IMR-90 (cell line): ENCODE measurements around the gene ESRRB. TPM values are rescaled to one million over a fixed set of nuclear protein-coding genes. Genes with fewer than 3 reads are reported as not detected.

ENCODE experiments used
- ATAC-seq: fragments of 200-7000 bp; cut with Tn5 transposase; 2 replicates; pipeline ENCODE4 v1.9.1; 2020; ENCODE audit warnings: low read depth, mild to moderate bottlenecking, moderate library complexity
- BruUV-seq: library from RNA; stranded (reverse); fragments of 400-500 nt; replicated peaks from 2 replicates; lab custom pipeline; 2021; lab: Mats Ljungman, UMichigan
- CTCF ChIA-PET: fragments of 300-600 bp; formaldehyde crosslinking; extraction: SDS; loops from one replicate; lab custom pipeline; 2021; ENCODE audit warnings: antibody characterized with exemption; lab: Yijun Ruan, JAX
- POLR2A ChIA-PET: fragments of 300-600 bp; sonication (Branson Sonifier 250); formaldehyde crosslinking; loops from one replicate; lab custom pipeline; 2022; ENCODE audit warnings: antibody characterized with exemption; ENCODE audit not compliant: unreplicated experiment; lab: Charles Lee
- DNase-seq: peaks from one replicate; pipeline ENCODE4 v3.0.0; 2013
- H2AFZ ChIP-seq: replicated peaks from 2 replicates; pipeline ENCODE3; 2013; ENCODE audit warnings: low read length, mild to moderate bottlenecking; ENCODE audit not compliant: poor library complexity
- H2AK5ac ChIP-seq: 2 replicates; pipeline ENCODE4 v1.6.1; 2013; ENCODE audit warnings: low read depth, low read length, inconsistent platforms
- H2AK9ac ChIP-seq: replicated peaks from 2 replicates; pipeline ENCODE3; 2013; ENCODE audit warnings: mild to moderate bottlenecking, low read depth, low read length, moderate library complexity; ENCODE audit not compliant: poor library complexity
- H2BK120ac ChIP-seq: 2 replicates; pipeline ENCODE4 v1.6.1; 2013; ENCODE audit warnings: low read depth, low read length, inconsistent platforms
- H2BK15ac ChIP-seq: 3 replicates; pipeline ENCODE4 v1.6.1; 2013; ENCODE audit warnings: low read depth, low read length, inconsistent platforms
- H2BK20ac ChIP-seq: 2 replicates; pipeline ENCODE4 v1.6.1; 2013; ENCODE audit warnings: low read depth, mild to moderate bottlenecking, inconsistent platforms, low read length, moderate library complexity
- H2BK5ac ChIP-seq: 2 replicates; pipeline ENCODE4 v1.6.1; 2013; ENCODE audit warnings: mild to moderate bottlenecking, low read depth, low read length, inconsistent platforms; ENCODE audit not compliant: poor library complexity, severe bottlenecking
- H3K14ac ChIP-seq: replicated peaks from 2 replicates; pipeline ENCODE4 v1.6.1; 2013; ENCODE audit warnings: low read depth, low read length, inconsistent platforms
- H3K18ac ChIP-seq: 2 replicates; pipeline ENCODE4 v1.6.1; 2013; ENCODE audit warnings: low read depth, low read length, control low read depth
- H3K23ac ChIP-seq: 2 replicates; pipeline ENCODE4 v1.6.1; 2013; ENCODE audit warnings: low read depth, low read length, inconsistent platforms
- H3K27ac ChIP-seq: 2 replicates; pipeline ENCODE4 v1.5.1; 2013; ENCODE audit warnings: mild to moderate bottlenecking, control low read depth, low read length; ENCODE audit not compliant: insufficient read depth
- H3K27me3 ChIP-seq: 2 replicates; pipeline ENCODE4 v1.6.1; 2013; ENCODE audit warnings: low read length; ENCODE audit not compliant: control insufficient read depth, insufficient read depth
- H3K36me3 ChIP-seq: 2 replicates; pipeline ENCODE4 v1.6.1; 2013; ENCODE audit warnings: low read length, mixed read lengths; ENCODE audit not compliant: control insufficient read depth, insufficient read depth
- H3K4ac ChIP-seq: 2 replicates; pipeline ENCODE4 v1.6.1; 2013; ENCODE audit warnings: low read depth, low read length, inconsistent platforms
- H3K4me1 ChIP-seq: 2 replicates; pipeline ENCODE4 v1.6.1; 2013; ENCODE audit warnings: low read length, mixed read lengths; ENCODE audit not compliant: control insufficient read depth, insufficient read depth
- H3K4me2 ChIP-seq: 2 replicates; pipeline ENCODE4 v1.6.1; 2013; ENCODE audit warnings: low read depth, mild to moderate bottlenecking, control low read depth, low read length, moderate library complexity
- H3K4me3 ChIP-seq: 2 replicates; pipeline ENCODE4 v1.5.1; 2013; ENCODE audit warnings: low read depth, mild to moderate bottlenecking, control low read depth, low read length, moderate library complexity; ENCODE audit not compliant: insufficient read depth
- H3K56ac ChIP-seq: 2 replicates; pipeline ENCODE4 v1.6.1; 2013; ENCODE audit warnings: low read length, inconsistent platforms; ENCODE audit not compliant: insufficient read depth; ENCODE audit errors: extremely low read depth
- H3K79me1 ChIP-seq, 2 experiments: 2 replicates each; pipeline ENCODE4 v1.6.1; 2013; ENCODE audit warnings: low read length in 2 of 2, inconsistent platforms in 1 of 2, low read depth in 1 of 2
- H3K9ac ChIP-seq: 2 replicates; pipeline ENCODE4 v1.6.1; 2013; ENCODE audit warnings: low read depth, low read length, control low read depth
- H3K9me1 ChIP-seq: 2 replicates; pipeline ENCODE4 v1.6.1; 2013; ENCODE audit warnings: low read length, inconsistent platforms; ENCODE audit not compliant: insufficient read depth
- H3K9me3 ChIP-seq: 2 replicates; pipeline ENCODE4 v1.6.1; 2013; ENCODE audit warnings: low read length; ENCODE audit not compliant: control insufficient read depth, insufficient read depth
- H4K20me1 ChIP-seq: 2 replicates; pipeline ENCODE4 v1.6.1; 2013; ENCODE audit warnings: low read length, inconsistent platforms; ENCODE audit not compliant: insufficient read depth
- H4K5ac ChIP-seq: 2 replicates; pipeline ENCODE4 v1.6.1; 2013; ENCODE audit warnings: mild to moderate bottlenecking, low read depth, low read length, control low read depth
- H4K8ac ChIP-seq, 2 experiments: 2 replicates each; pipeline ENCODE4 v1.6.1; 2013; ENCODE audit warnings: low read depth in 2 of 2, low read length in 2 of 2, control low read depth in 1 of 2, inconsistent platforms in 1 of 2
- H4K91ac ChIP-seq: 2 replicates; pipeline ENCODE4 v1.6.1; 2013; ENCODE audit warnings: low read depth, low read length, inconsistent platforms; ENCODE audit not compliant: insufficient read depth
- BHLHE40 ChIP-seq: fragments of 150-350 bp; IDR thresholded peaks from 2 replicates; pipeline ENCODE4 v1.6.1; 2016; ENCODE audit warnings: mild to moderate bottlenecking, low read depth, low read length
- CEBPB ChIP-seq: IDR thresholded peaks from 2 replicates; pipeline ENCODE4 v1.6.1; 2012; ENCODE audit warnings: low read depth, low read length, improper control_type of control experiment
- CHD1 ChIP-seq: IDR thresholded peaks from 2 replicates; pipeline ENCODE4 v1.6.1; 2012; ENCODE audit warnings: low read depth, low read length, improper control_type of control experiment
- CTCF ChIP-seq: conservative IDR thresholded peaks from 2 replicates; pipeline ENCODE4 v1.5.1; 2012; ENCODE audit warnings: mild to moderate bottlenecking, low read depth, low read length, improper control_type of control experiment
- ELK1 ChIP-seq: fragments of 150-350 bp; IDR thresholded peaks from 2 replicates; pipeline ENCODE4 v1.6.1; 2016; ENCODE audit warnings: low read depth, mild to moderate bottlenecking, low read length, moderate library complexity, borderline replicate concordance
- FOS ChIP-seq: fragments of 150-350 bp; IDR thresholded peaks from 2 replicates; pipeline ENCODE4 v1.6.1; 2016; ENCODE audit warnings: low read depth, low read length
- MAFK ChIP-seq: IDR thresholded peaks from 2 replicates; pipeline ENCODE4 v1.6.1; 2012; ENCODE audit warnings: low read depth, low read length, improper control_type of control experiment
- MAZ ChIP-seq: IDR thresholded peaks from 2 replicates; pipeline ENCODE4 v1.6.1; 2012; ENCODE audit warnings: low read depth, mild to moderate bottlenecking, low read length, improper control_type of control experiment, moderate library complexity, borderline replicate concordance
- MXI1 ChIP-seq: IDR thresholded peaks from 2 replicates; pipeline ENCODE4 v1.6.1; 2012; ENCODE audit warnings: low read depth, mild to moderate bottlenecking, low read length, moderate library complexity, borderline replicate concordance
- NFE2L2 ChIP-seq: fragments of 150-350 bp; IDR thresholded peaks from 2 replicates; pipeline ENCODE4 v1.6.1; 2016; ENCODE audit warnings: low read depth, mild to moderate bottlenecking, low read length
- POLR2A ChIP-seq: IDR thresholded peaks from 2 replicates; pipeline ENCODE4 v1.6.1; 2012; ENCODE audit warnings: mild to moderate bottlenecking, low read depth, low read length
- RAD21 ChIP-seq: IDR thresholded peaks from 2 replicates; pipeline ENCODE4 v1.6.1; 2012; ENCODE audit warnings: low read length, improper control_type of control experiment
- RCOR1 ChIP-seq: IDR thresholded peaks from 2 replicates; pipeline ENCODE4 v1.6.1; 2012; ENCODE audit warnings: mild to moderate bottlenecking, low read length, improper control_type of control experiment; ENCODE audit not compliant: insufficient replicate concordance
- RFX5 ChIP-seq: IDR thresholded peaks from 2 replicates; pipeline ENCODE4 v1.8.0; 2012; ENCODE audit warnings: low read depth, mild to moderate bottlenecking, low read length, moderate library complexity
- SMC3 ChIP-seq: fragments of 150-350 bp; IDR thresholded peaks from 2 replicates; pipeline ENCODE4 v1.6.1; 2016; ENCODE audit warnings: low read depth, mild to moderate bottlenecking, antibody characterized with exemption, low read length, moderate library complexity
- USF2 ChIP-seq: fragments of 150-350 bp; IDR thresholded peaks from 2 replicates; pipeline ENCODE4 v1.6.1; 2017; ENCODE audit warnings: mild to moderate bottlenecking, antibody characterized with exemption, low read length, low read depth
- WGBS, 2 experiments: methylation state at CpG; one replicate each; pipeline versions ENCODE4 v1.1.5 to v1.1.7; 2013; ENCODE audit warnings: missing lambda C conversion rate in 2 of 2; ENCODE audit not compliant: insufficient read length in 1 of 2; ENCODE audit errors: extremely low coverage in 2 of 2; 5-methylcytosine and 5-hydroxymethylcytosine counted together
- dilution Hi-C: fragments of 300-500 bp; cut with HindIII; formaldehyde crosslinking; loops from one replicate; pipeline ENCODE4 v1.14.3; 2018; ENCODE audit warnings: low sequenced_read_pairs; ENCODE audit not compliant: unreplicated experiment
- in situ Hi-C: fragments of 300-500 bp; cut with MboI; formaldehyde crosslinking; loops from 3 replicates; pipeline ENCODE4 v1.14.3; 2019; ENCODE audit warnings: low sequenced_read_pairs, inconsistent platforms, mixed read lengths
- intact Hi-C: fragments of 100-400 bp; cut with micrococcal nuclease; formaldehyde crosslinking; loops from 2 replicates; pipeline ENCODE4 v1.10.0; 2022
- polyA plus RNA-seq, 3 experiments: library from polyadenylated mRNA; depleted of rRNA; stranded (reverse); fragments of >200 nt; gene quantifications; 2 replicates each; pipeline ENCODE4 v1.2.3, GENCODE V29; 2012; ENCODE audit warnings: low replicate concordance in 1 of 3
- total RNA-seq: library from RNA; depleted of rRNA; stranded (reverse); fragments of >200 nt; gene quantifications from 2 replicates; pipeline ENCODE4 v1.2.3, GENCODE V29; 2012

ESRRB gene
- total and polyA plus RNA-seq, 2 of the 4 experiments (the other 2 are of a cell fraction): not detected

GRCh38 chr14:76467711-76468155 lies 91.8 kb downstream of the ESRRB start:
- H2AK9ac ChIP-seq: peak overlapping the region; percentile 10
- no peak for ATAC-seq
- H4K5ac ChIP-seq: no peak overlapping the region
- TF ChIP-seq CEBPB: no peak
- TF ChIP-seq BHLHE40: no peak
- TF ChIP-seq MAZ: no peak
- TF ChIP-seq RAD21: no peak
- TF ChIP-seq POLR2A: no peak
- TF ChIP-seq MXI1: no peak
- no peak for TF ChIP-seq RFX5
- TF ChIP-seq CHD1: no peak
- TF ChIP-seq ELK1: no peak
- TF ChIP-seq USF2: no peak
- TF ChIP-seq NFE2L2: no peak
- TF ChIP-seq CTCF: no peak
- TF ChIP-seq SMC3: no peak
- no peak for TF ChIP-seq RCOR1
- TF ChIP-seq FOS: no peak
- TF ChIP-seq MAFK: no peak
- H3K27ac ChIP-seq: no peak overlapping the region
- DNase-seq: no peak
- no peaks in the 10 kb centered on the region; the same call in 1 of the 2 replicates for H3K27me3 ChIP-seq
- no peak overlapping the region for H3K56ac ChIP-seq
- no peaks in the 10 kb centered on the region for H3K9me1 ChIP-seq
- H3K9me3 ChIP-seq: no peaks in the 10 kb centered on the region
- H3K18ac ChIP-seq: no peak overlapping the region
- H2BK20ac ChIP-seq: no peak overlapping the region
- no peak overlapping the region for H2BK120ac ChIP-seq
- no peak overlapping the region for H2BK15ac ChIP-seq
- H2AFZ ChIP-seq: no peak overlapping the region
- H3K23ac ChIP-seq: no peak overlapping the region
- H2BK5ac ChIP-seq: no peak overlapping the region
- H3K4ac ChIP-seq: no peak overlapping the region
- ChIA-PET CTCF (no interaction called here), POLR2A (no interaction called here)
- H3K79me1 ChIP-seq: no peaks in the 10 kb centered on the region
- no peak overlapping the region for H4K8ac ChIP-seq
- H3K14ac ChIP-seq: no peak overlapping the region
- no peaks in the 10 kb centered on the region for H3K36me3 ChIP-seq
- H3K9ac ChIP-seq: no peak overlapping the region
- no peaks in the 10 kb centered on the region for H3K4me1 ChIP-seq
- no peak overlapping the region for H3K4me2 ChIP-seq
- H4K20me1 ChIP-seq: no peaks in the 10 kb centered on the region
- 0% methylated on average over 1 of the region's 8 CpGs; no CpG with 5 or more reads in 1 of the 2 experiments for WGBS, 2 experiments
- no peak overlapping the region for H2AK5ac ChIP-seq
- no peak overlapping the region for H3K4me3 ChIP-seq
- in situ Hi-C loops: no loop called here
- BruUV-seq: no TSS peak
- dilution Hi-C loops: no loop called here
- H4K91ac ChIP-seq: no peak overlapping the region
- intact Hi-C loops: no loop called here
